Head of caudate nucleus (tissue), 42 donors: ENCODE data around the gene ZPLD1.

Experiments
- DNase-seq, 42 donors: peaks; one replicate each; pipeline versions ENCODE4 v3.0.0 to v3.0.0-alpha.2; 2020 to 2021; ENCODE audit warnings: mixed read lengths in 7 of 42
- intact Hi-C: fragments of 100-400 bp; cut with DNase I; formaldehyde crosslinking; loops from one replicate; pipeline ENCODE4 v1.15.0; 2022

ZPLD1 gene

GRCh38 chr3:102460579-102460978, 25.8 kb downstream of the ZPLD1 start:
- intact Hi-C loops, result no loop called here

GRCh38 chr3:102464261-102464660, 29.4 kb downstream of the ZPLD1 start:
- intact Hi-C loops, result no loop called here
- DNase-seq, result no peak

More at GRCh38 chr3:102460579-102460978, 25.8 kb downstream of the ZPLD1 start:
- no peak for DNase-seq

GRCh38 chr3:102466001-102466400, 31.2 kb downstream of the ZPLD1 start:
- intact Hi-C loops, result no loop called here
- no peak for DNase-seq

- intact Hi-C loops, result no loop called here
These were observed 35.3 kb downstream of the ZPLD1 start for GRCh38 chr3:102470066-102470465.

DNA sequence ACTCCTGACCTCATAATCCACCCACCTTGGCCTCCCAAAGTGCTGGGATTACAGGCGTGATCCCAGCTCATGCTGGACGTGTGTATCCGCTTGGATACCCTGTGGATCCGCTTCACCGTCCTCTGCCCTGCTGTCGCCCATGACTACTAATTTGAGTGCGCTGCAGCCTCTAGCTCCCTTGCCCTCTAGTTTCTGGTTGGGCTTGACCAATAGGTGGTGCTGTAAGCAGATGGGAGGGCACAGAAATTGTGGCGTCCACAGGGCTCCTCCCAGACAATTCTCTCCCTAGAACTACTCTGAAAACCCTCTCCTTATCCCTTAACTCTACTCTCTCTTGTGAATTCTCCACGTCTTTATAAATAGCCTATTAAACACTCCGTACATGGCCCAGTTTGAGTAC, 36.2 kb downstream of the ZPLD1 start:
- DNase-seq, result no peak
- intact Hi-C loops, result no loop called here

More at GRCh38 chr3:102470066-102470465, 35.3 kb downstream of the ZPLD1 start:
- no peak for DNase-seq

DNA sequence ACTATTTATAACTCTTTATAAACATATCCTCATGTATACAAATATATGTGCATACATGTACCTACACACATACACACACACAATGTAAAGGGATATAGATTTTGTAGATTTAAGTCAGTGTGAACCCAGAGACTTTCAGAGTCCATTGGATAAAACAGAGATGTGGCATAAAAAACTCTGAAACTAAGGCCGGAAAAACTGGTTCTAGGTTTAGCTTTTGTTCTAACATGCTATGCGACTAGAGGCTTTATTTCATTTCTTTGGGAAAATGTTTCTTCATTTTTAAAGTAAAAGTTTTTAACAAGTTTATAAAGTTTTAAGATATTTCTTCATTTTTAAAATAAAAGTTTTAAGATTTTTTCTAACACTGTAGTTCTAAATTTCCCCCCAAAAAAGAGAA, 36.7 kb downstream of the ZPLD1 start:
- intact Hi-C loops, result no loop called here
- no peak for DNase-seq

DNA sequence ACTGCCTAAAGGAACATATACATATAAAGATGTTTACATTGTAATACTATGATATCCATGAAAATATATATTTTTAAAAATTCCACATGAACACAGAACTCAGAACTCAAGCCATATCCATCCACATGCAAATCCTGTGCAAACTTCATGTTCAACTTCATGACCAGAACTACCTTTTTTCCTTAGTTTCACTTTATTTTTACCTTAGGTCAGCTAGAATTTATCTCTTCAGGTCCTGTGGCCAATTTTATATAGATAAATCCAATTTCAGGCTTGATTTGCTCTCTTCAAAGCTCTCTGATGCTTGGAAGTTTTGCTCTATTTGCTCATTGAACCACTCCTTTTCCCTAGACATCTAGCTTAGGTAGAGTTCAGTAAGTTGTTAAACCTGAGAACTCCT, 38.8 kb downstream of the ZPLD1 start:
- DNase-seq, result no peak
- intact Hi-C loops, result no loop called here

- DNase-seq, result no peak
- intact Hi-C loops, result no loop called here
These were observed 39.4 kb downstream of the ZPLD1 start for GRCh38 chr3:102474207-102474606.

GRCh38 chr3:102476198-102476597, 41.4 kb downstream of the ZPLD1 start:
- DNase-seq, result no peak
- intact Hi-C loops, result no loop called here

DNA sequence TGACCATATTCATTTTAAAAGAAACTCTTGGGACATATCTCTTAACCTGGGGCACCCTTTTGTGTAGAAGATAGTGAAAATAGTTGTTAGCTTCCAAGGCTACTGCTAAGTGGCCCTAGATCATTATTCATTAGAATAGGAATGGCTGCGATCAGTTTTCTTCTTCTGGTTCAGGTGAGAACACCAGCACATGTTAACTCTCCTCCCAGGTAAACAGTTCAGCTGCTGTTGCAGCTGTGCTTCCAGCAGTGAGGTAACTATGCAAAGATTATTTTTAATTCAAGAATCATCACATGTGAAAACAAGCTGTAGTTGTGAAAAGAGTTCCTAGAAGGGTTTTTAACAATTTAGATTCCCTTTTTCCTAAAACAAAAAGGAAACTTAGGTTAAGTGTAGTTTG, 43.3 kb downstream of the ZPLD1 start:
- intact Hi-C loops, result no loop called here
- no peak for DNase-seq

DNA sequence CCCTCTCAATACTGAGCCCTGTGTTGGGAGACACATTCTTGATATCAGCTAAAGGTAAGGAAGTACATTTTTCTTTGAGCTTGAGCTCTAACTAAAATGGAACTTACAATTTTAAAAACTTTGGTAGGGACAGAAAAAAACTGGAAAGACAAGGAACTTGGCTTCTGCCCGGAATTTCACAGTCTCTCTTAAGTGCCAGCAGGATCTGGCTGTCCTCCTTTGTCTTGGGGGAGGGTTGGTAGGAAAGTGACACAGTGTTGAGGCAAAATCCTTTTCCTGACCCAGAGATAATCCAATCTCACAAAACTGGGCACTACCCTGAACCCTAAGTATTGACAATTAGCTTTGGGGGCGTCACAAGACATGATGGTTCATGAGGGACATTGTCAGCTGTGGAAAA, 45.3 kb downstream of the ZPLD1 start:
- DNase-seq, result no peak
- intact Hi-C loops, result no loop called here

DNA sequence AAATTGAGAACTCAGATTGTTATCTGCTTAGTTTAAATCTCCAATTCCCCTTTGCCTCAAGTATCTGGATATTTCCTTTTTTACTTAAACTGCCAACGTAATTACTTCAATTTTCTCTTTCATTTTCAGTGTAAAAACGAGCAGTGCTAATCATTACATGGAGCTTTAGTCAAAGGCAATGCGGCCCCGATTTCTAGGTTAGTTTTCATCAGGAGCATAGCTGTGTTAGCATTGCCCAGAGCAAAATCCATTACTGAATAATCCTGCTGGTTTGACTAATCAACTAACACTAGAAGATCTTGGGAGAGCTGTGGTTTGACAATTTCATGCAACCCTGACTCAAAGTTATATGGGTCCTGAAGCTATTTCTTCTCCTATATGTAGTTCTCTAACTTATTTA, 46.2 kb downstream of the ZPLD1 start:
- no peak for DNase-seq
- intact Hi-C loops, result no loop called here

DNA sequence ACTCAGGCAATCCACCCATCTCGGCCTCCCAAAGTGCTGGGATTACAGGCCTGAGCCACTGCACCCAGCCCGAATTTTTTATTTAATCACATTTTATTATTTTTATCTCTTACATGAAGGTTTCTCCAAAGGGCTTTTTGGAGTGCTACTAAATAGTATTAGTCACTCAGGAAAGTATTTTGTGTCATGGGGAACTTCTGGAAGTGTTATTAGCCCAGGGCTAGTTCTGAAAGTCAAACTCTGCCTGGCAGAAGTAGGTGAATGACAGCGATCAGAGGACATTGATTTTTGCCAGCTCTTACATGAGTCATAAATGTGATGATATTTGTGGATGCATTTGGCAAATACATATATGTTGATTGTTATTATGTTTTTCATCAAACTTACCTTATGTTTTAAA, 48.7 kb downstream of the ZPLD1 start:
- intact Hi-C loops, result no loop called here
- no peak for DNase-seq

- intact Hi-C loops, result no loop called here
- no peak for DNase-seq
These were observed 49.5 kb downstream of the ZPLD1 start for GRCh38 chr3:102484363-102484762.

DNA sequence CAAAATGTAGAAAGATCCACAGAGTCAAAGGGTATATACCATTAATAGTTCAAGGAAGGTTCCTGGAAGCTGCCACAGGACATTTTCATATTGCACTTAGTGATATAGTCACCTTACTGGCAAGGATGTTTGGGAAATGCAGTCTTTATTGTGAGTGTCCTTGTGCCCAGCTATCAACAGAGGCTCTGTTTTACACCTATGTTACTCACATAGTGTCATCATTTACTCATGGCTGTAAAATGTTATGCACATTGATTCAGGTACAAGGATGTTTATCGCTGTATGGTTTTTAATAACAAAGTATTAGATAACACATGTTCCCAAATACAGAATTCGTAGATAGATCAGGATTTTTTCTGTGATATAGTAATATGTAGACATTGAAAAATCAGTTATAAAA, 50.9 kb downstream of the ZPLD1 start:
- DNase-seq, result no peak
- intact Hi-C loops, result no loop called here

DNA sequence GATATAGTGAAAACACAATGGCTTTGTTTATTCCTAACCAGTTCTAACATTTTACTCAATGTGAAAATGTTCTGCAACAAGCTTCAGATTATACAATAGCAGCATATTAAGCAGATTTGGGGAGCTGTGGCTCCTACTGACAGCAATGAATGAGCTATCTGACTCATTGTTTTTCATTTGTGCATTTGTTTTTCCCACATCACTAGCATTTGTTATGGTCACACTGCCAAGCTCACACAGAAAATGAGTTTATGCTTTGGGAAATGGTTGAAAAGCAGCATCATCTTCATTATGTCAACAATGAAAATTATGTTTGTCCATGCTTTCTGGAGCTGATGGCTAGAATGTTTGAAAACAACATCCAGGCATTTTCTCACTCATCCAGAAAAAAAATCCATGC, 53.5 kb downstream of the ZPLD1 start:
- intact Hi-C loops, result no loop called here
- no peak for DNase-seq

- DNase-seq, result no peak
- intact Hi-C loops, result no loop called here
These were observed 57.5 kb downstream of the ZPLD1 start for GRCh38 chr3:102492300-102492699.

- no peak for DNase-seq
- intact Hi-C loops, result no loop called here
These were observed 62.8 kb downstream of the ZPLD1 start for GRCh38 chr3:102497571-102497970.

DNA sequence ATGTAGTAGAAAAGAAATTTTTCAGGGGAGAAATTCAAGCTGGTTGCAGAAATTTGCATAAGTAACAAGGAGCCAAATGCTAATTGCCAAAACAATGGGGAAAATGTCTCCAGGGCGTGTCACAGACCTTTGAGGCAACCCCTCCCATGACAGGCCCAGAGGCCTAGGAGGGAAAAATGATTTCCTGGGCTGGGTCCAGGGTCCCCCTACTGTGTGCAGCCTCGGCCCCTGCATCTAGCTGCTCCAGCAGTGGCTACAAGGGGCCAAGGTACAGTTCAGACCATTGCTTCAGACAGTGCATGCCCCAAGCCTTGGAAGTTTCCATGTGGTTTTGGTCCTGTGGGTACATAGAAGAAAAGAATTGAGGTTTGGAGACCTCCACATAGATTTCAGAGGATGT, 70.7 kb downstream of the ZPLD1 start:
- intact Hi-C loops, result no loop called here
- no peak for DNase-seq

DNA sequence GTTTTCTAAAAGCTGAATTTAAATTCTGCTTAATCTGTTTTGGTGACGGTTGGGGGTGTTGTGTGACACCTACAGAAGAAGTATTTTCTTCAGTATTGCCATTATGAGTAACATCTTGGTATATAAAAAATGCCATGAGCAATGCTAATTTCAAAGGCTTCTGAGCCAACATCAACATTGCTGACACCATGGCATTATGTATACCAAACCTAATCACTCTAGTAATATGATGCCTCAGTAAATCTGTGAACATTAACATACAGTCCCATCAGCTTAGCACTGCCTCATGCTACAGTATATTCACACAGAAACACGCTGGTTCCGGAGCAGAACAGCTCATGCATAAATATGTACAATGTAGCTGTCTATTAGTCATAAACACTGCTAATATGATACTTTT, 75.8 kb downstream of the ZPLD1 start:
- no peak for DNase-seq
- intact Hi-C loops, result no loop called here

- DNase-seq, result no peak
- intact Hi-C loops, result no loop called here
These were observed 76.4 kb downstream of the ZPLD1 start for GRCh38 chr3:102511168-102511567.

DNA sequence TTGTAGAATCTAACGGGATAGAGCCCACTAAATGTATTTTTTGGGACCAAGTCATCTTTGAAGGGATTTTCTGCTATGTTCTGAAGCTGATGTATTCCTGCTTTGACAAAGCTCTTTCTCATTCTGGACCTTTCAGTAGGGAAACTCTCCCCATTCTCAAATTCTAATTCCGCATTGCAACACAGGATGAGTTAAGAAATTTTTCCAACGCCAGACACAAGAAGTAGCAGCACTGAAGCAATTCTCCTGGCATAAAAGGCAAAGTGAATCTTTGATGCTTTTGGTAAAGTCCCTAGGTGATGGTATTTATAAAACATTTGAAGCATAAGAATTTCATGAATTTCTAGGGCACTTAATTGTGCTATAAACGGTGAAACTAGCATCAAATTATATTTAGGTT, 76.8 kb downstream of the ZPLD1 start:
- intact Hi-C loops, result no loop called here
- DNase-seq, result no peak
